CD14-positive monocyte (primary cell): ENCODE results near the gene GPR42. TPM values are rescaled to one million over a fixed set of nuclear protein-coding genes. Genes with fewer than 3 reads are reported as not detected.

Experiments
- DNase-seq, 3 donors: peaks; one replicate each; pipeline ENCODE4 v3.0.0-alpha.2; 2011 to 2022
- H2AFZ ChIP-seq: 2 replicates; pipeline ENCODE4 v1.6.0; 2012; ENCODE audit warnings: mild to moderate bottlenecking, low read depth, low read length, inconsistent platforms; ENCODE audit not compliant: insufficient read depth, poor library complexity, severe bottlenecking
- H3K27ac ChIP-seq, 2 donors: 1 replicate in 1 of 2; 2 replicates in 1 of 2; pipeline ENCODE4 v1.5.1; 2012 to 2013; ENCODE audit warnings: low read length in 2 of 2, control low read depth in 1 of 2, inconsistent platforms in 1 of 2, low read depth in 1 of 2, mild to moderate bottlenecking in 1 of 2
- H3K27me3 ChIP-seq, 2 donors: one replicate each; pipeline versions ENCODE4 v1.6.0 to v1.6.1; 2011 to 2013; ENCODE audit warnings: low read length in 2 of 2; ENCODE audit not compliant: control insufficient read depth in 2 of 2, insufficient read depth in 2 of 2
- H3K36me3 ChIP-seq, 2 donors: replicated peaks in 1 of 2; 1 replicate in 1 of 2; 2 replicates in 1 of 2; pipeline versions ENCODE4 v1.5.1 to v1.6.1; 2012 to 2013; ENCODE audit warnings: low read length in 2 of 2, control low read depth in 1 of 2, inconsistent platforms in 1 of 2, mild to moderate bottlenecking in 1 of 2; ENCODE audit not compliant: insufficient read depth in 2 of 2, control insufficient read depth in 1 of 2
- H3K4me1 ChIP-seq, 2 donors: 1 replicate in 1 of 2; 2 replicates in 1 of 2; pipeline versions ENCODE4 v1.5.1 to v1.6.1; 2012 to 2013; ENCODE audit warnings: low read length in 2 of 2, control low read depth in 1 of 2, inconsistent platforms in 1 of 2, mild to moderate bottlenecking in 1 of 2, moderate library complexity in 1 of 2; ENCODE audit not compliant: insufficient read depth in 2 of 2, control insufficient read depth in 1 of 2
- H3K4me2 ChIP-seq: replicated peaks from 2 replicates; pipeline ENCODE3; 2012; ENCODE audit warnings: low read length, moderate library complexity, mild to moderate bottlenecking; ENCODE audit not compliant: poor library complexity, severe bottlenecking; ENCODE audit errors: extremely low read depth
- H3K4me3 ChIP-seq, 3 experiments: fragments of 200-600 bp in 1 of 3; sonication (generic) in 1 of 3; replicated peaks in 1 of 3; 1 replicate in 2 of 3; 2 replicates in 1 of 3; pipeline ENCODE4 v1.5.1; 2011 to 2013; ENCODE audit warnings: low read length in 3 of 3, mild to moderate bottlenecking in 3 of 3, control low read depth in 2 of 3, low read depth in 2 of 3, inconsistent platforms in 1 of 3, moderate library complexity in 1 of 3
- H3K79me2 ChIP-seq: 2 replicates; pipeline ENCODE4 v1.6.0; 2012; ENCODE audit warnings: mild to moderate bottlenecking, control low read depth, inconsistent platforms, low read length, moderate library complexity; ENCODE audit not compliant: insufficient read depth
- H3K9ac ChIP-seq: 2 replicates; pipeline ENCODE4 v1.6.0; 2017; ENCODE audit warnings: low read length, mild to moderate bottlenecking; ENCODE audit not compliant: insufficient read depth, poor library complexity, severe bottlenecking
- H3K9me3 ChIP-seq, 2 donors: replicated peaks in 1 of 2; 1 replicate in 1 of 2; 2 replicates in 1 of 2; pipeline versions ENCODE4 v1.5.1 to v1.6.1; 2012 to 2013; ENCODE audit warnings: low read length in 2 of 2, control low read depth in 1 of 2; ENCODE audit not compliant: control insufficient read depth in 1 of 2, insufficient read depth in 1 of 2
- H4K20me1 ChIP-seq: 2 replicates; pipeline ENCODE4 v1.6.0; 2012; ENCODE audit warnings: mild to moderate bottlenecking, low read length, control low read depth, moderate library complexity; ENCODE audit not compliant: insufficient read depth
- H3K27ac Mint-ChIP-seq, 7 donors: one replicate each; pipeline ENCODE4 v1.8.0; 2020; ENCODE audit warnings: mild to moderate bottlenecking in 7 of 7, mixed read lengths in 7 of 7, moderate library complexity in 6 of 7, inconsistent platforms in 2 of 7
- H3K27me3 Mint-ChIP-seq, 3 donors: one replicate each; pipeline ENCODE4 v1.8.0; 2021 to 2022; ENCODE audit warnings: low read depth in 3 of 3, mild to moderate bottlenecking in 3 of 3, mixed read lengths in 3 of 3, moderate library complexity in 3 of 3, inconsistent platforms in 1 of 3
- H3K36me3 Mint-ChIP-seq, 2 donors: one replicate each; pipeline ENCODE4 v1.8.0; 2020; ENCODE audit warnings: mixed read lengths in 2 of 2, inconsistent platforms in 1 of 2, mild to moderate bottlenecking in 1 of 2
- H3K4me1 Mint-ChIP-seq: one replicate; pipeline ENCODE4 v1.8.0; 2020; ENCODE audit warnings: mild to moderate bottlenecking, mixed read lengths
- H3K4me3 Mint-ChIP-seq, 2 donors: one replicate each; pipeline ENCODE4 v1.8.0; 2020; ENCODE audit warnings: mild to moderate bottlenecking in 2 of 2, mixed read lengths in 2 of 2, moderate library complexity in 1 of 2
- H3K9me3 Mint-ChIP-seq, 7 donors: one replicate each; pipeline ENCODE4 v1.8.0; 2020 to 2022; ENCODE audit warnings: mixed read lengths in 7 of 7, mild to moderate bottlenecking in 6 of 7, moderate library complexity in 6 of 7, inconsistent platforms in 2 of 7
- WGBS: methylation state at CpG from one replicate; pipeline ENCODE4 v1.1.5; 2013; ENCODE audit warnings: missing lambda C conversion rate; ENCODE audit not compliant: insufficient coverage; 5-methylcytosine and 5-hydroxymethylcytosine counted together
- intact Hi-C, 2 donors: fragments of 100-400 bp; cut with micrococcal nuclease; formaldehyde crosslinking; loops; one replicate each; pipeline versions ENCODE4 v1.15.0 to v1.15.1; 2023
- polyA plus RNA-seq, 3 donors: library from polyadenylated mRNA; depleted of rRNA in 1 of 3; unstranded in 2 of 3; stranded (reverse) in 1 of 3; fragments of 300-500 nt in 2 of 3; fragments of >200 nt in 1 of 3; fragmentation: Illumina TruSeq in 2 of 3; gene quantifications; 1 replicate in 2 of 3; 2 replicates in 1 of 3; pipeline ENCODE4 v1.2.3, GENCODE V29; 2012 to 2021
- TF ChIP-seq, protein P1 (sequence below): fragments of 200-600 bp; IDR thresholded peaks from one replicate; pipeline ENCODE4 v1.8.0; 2022; ENCODE audit warnings: antibody characterized with exemption, mild to moderate bottlenecking

GPR42 gene
- polyA plus RNA-seq, 3 donors = 0.17 to 2.9 TPM; not detected in 1

- H3K27ac Mint-ChIP-seq = peak overlapping the region in 2 of 7 donors; percentile 32 to 56
- TF ChIP-seq, protein P1, sequence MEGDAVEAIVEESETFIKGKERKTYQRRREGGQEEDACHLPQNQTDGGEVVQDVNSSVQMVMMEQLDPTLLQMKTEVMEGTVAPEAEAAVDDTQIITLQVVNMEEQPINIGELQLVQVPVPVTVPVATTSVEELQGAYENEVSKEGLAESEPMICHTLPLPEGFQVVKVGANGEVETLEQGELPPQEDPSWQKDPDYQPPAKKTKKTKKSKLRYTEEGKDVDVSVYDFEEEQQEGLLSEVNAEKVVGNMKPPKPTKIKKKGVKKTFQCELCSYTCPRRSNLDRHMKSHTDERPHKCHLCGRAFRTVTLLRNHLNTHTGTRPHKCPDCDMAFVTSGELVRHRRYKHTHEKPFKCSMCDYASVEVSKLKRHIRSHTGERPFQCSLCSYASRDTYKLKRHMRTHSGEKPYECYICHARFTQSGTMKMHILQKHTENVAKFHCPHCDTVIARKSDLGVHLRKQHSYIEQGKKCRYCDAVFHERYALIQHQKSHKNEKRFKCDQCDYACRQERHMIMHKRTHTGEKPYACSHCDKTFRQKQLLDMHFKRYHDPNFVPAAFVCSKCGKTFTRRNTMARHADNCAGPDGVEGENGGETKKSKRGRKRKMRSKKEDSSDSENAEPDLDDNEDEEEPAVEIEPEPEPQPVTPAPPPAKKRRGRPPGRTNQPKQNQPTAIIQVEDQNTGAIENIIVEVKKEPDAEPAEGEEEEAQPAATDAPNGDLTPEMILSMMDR = no peak
- H3K27ac ChIP-seq = no peak overlapping the region
- peaks cover 6 to 9% (median 8%) of the 10 kb centered on the region in 3 donors for H3K27me3 Mint-ChIP-seq
- H3K9me3 Mint-ChIP-seq = no peaks in the 10 kb centered on the region
- no peaks in the 10 kb centered on the region for H3K27me3 ChIP-seq
- peaks cover 0 to 5% of the 10 kb centered on the region in 2 donors for H3K36me3 Mint-ChIP-seq
- no peaks in the 10 kb centered on the region for H3K36me3 ChIP-seq
- no peaks in the 10 kb centered on the region for H4K20me1 ChIP-seq
- 80% methylated on average over 1 of the region's 7 CpGs for WGBS
- H3K4me3 Mint-ChIP-seq = peak overlapping the region in 1 of 2 donors; percentile 18
- no peaks in the 10 kb centered on the region for H3K79me2 ChIP-seq
- no peak overlapping the region for H2AFZ ChIP-seq
- peaks cover 17 to 28% of the 10 kb centered on the region in 2 donors for H3K4me1 ChIP-seq
- no peak overlapping the region for H3K4me2 ChIP-seq
- intact Hi-C loops = no loop called here
- peaks cover 20% of the 10 kb centered on the region for H3K4me1 Mint-ChIP-seq
- no peak overlapping the region for H3K9ac ChIP-seq
- no peak overlapping the region for H3K4me3 ChIP-seq
- H3K9me3 ChIP-seq = no peaks in the 10 kb centered on the region
- DNase-seq = no peak
Observed at GRCh38 chr19:35330475-35330874, 40.4 kb upstream of the GPR42 start.

DNA sequence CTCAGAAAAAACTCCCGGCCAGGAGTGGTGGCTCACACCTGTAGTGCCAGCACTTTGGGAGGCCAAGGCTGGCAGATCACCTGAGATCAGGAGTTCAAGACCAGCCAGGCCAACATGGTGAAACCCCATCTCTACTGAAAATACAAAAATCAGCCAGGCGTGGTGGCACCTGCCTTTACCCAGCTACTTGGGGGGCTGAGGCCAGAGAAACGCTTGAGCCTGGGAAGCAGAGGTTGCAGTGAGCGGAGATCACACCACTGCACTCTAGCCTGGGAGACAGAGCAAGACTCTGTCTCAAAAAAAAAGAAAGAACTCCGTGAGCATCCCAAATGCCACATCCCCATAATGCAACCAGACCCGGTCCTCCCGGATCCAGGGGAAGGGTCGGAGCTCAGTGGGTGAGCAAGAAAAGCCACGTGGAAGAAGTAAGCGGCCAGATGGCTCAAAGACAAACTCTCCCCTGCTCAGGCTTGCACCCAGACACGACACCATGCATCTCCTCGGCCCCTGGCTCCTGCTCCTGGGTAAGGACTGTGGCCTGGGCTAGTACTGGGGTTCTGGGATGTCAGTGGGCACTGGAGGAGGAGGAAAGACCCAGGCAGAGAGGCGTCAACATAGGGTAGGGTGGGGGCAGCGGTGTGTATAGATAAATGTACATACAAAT, 39.2 kb upstream of the GPR42 start:
- Histone ChIP-seq H3K9me3 (no peaks in the 10 kb centered on the region), H2AFZ (no peak overlapping the region), H3K4me1 (peaks cover 17 to 28% of the 10 kb centered on the region in 2 donors), H4K20me1 (no peaks in the 10 kb centered on the region), H3K4me2 (no peak overlapping the region), H3K79me2 (no peaks in the 10 kb centered on the region), H3K9ac (no peak overlapping the region), H3K4me3 (no peak overlapping the region), H3K36me3 (no peaks in the 10 kb centered on the region), H3K27me3 (no peaks in the 10 kb centered on the region), H3K27ac (no peak overlapping the region)
- Mint-ChIP-seq H3K36me3 (peaks cover 0 to 2% of the 10 kb centered on the region in 2 donors), H3K9me3 (no peaks in the 10 kb centered on the region), H3K27me3 (peaks cover 6 to 11% (median 10%) of the 10 kb centered on the region in 3 donors), H3K4me1 (peaks cover 21% of the 10 kb centered on the region), H3K27ac (no peak overlapping the region), H3K4me3 (no peak overlapping the region)
- intact Hi-C loops = no loop called here
- TF ChIP-seq, protein P1 = no peak
- DNase-seq = no peak
- over 99% methylated on average over 12 of the region's 14 CpGs for WGBS
